GM12875 (cell line): Measurements from ENCODE around the gene SPATC1L.

Experiments
- H3K4me3 ChIP-seq: one replicate; pipeline ENCODE4 v1.5.1; 2011; ENCODE audit warnings: low read depth, low read length, control low read depth
- TF ChIP-seq, protein P1 (sequence below): IDR thresholded peaks from 2 replicates; pipeline ENCODE4 v1.5.1; 2011; ENCODE audit warnings: low read depth, mild to moderate bottlenecking, control low read depth, inconsistent platforms, low read length, moderate library complexity, borderline replicate concordance; ENCODE audit not compliant: insufficient read depth

Gene SPATC1L

DNA sequence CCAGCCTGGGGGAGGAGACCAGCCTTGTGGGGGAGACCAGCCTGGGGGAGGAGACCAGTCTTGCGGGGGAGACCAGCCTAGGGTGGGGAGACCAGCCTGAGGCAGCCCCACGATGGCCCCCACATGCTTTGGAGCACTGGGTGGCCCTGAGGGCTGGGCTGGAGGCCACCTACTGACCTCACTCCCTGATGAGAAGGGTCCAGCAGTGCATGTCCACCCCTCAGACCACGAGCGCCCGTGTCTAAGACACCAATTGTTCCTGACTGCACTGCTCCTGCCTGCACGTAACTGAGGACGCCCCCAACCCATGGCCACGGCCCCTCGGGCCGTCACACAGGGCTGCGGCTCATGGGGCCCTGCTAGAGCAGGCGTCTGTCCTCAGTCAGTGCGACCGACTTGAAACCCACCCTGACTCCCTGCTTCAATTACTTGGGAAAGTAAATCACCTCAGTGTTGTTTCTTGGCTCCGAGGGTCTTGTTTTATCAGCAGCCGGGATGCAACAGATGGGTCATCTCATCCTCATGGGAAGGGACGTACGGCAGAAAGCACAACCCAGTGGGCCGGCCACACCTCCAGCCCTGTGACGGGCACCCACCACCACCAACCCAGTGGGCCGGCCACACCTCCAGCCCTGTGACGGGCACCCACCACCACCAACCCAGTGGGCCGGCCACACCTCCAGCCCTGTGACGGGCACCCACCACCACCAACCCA is at the start of gene SPATC1L:
Gene SPATC1L, minus strand, starts transcription at position 550 of the 715 bp plus-strand sequence. CDS start 1,643 bp downstream, outside the sequence.
- TF ChIP-seq, protein P1, sequence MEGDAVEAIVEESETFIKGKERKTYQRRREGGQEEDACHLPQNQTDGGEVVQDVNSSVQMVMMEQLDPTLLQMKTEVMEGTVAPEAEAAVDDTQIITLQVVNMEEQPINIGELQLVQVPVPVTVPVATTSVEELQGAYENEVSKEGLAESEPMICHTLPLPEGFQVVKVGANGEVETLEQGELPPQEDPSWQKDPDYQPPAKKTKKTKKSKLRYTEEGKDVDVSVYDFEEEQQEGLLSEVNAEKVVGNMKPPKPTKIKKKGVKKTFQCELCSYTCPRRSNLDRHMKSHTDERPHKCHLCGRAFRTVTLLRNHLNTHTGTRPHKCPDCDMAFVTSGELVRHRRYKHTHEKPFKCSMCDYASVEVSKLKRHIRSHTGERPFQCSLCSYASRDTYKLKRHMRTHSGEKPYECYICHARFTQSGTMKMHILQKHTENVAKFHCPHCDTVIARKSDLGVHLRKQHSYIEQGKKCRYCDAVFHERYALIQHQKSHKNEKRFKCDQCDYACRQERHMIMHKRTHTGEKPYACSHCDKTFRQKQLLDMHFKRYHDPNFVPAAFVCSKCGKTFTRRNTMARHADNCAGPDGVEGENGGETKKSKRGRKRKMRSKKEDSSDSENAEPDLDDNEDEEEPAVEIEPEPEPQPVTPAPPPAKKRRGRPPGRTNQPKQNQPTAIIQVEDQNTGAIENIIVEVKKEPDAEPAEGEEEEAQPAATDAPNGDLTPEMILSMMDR, result no peak
- peak within 1 kb of the TSS; percentile 51 for H3K4me3 ChIP-seq

DNA sequence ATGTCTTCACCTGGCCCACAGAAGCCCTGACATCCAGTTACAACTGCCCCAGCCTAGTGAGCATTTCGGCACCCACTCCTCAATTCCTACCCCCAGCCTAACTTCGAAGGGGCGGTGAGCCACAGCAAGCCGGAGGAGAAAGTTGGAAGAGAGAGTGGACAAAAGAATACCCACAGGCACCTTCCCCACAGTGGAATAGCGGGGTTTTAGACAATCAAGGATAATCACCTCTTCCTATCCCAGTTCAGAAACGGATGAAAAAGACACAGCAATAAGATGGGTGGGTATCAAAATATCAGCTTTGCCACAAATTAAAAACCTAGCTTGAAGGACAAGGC is 45.6 kb upstream of the SPATC1L start:
- H3K4me3 ChIP-seq, result peak overlapping the region; percentile 87
- TF ChIP-seq, protein P1, result no peak

DNA sequence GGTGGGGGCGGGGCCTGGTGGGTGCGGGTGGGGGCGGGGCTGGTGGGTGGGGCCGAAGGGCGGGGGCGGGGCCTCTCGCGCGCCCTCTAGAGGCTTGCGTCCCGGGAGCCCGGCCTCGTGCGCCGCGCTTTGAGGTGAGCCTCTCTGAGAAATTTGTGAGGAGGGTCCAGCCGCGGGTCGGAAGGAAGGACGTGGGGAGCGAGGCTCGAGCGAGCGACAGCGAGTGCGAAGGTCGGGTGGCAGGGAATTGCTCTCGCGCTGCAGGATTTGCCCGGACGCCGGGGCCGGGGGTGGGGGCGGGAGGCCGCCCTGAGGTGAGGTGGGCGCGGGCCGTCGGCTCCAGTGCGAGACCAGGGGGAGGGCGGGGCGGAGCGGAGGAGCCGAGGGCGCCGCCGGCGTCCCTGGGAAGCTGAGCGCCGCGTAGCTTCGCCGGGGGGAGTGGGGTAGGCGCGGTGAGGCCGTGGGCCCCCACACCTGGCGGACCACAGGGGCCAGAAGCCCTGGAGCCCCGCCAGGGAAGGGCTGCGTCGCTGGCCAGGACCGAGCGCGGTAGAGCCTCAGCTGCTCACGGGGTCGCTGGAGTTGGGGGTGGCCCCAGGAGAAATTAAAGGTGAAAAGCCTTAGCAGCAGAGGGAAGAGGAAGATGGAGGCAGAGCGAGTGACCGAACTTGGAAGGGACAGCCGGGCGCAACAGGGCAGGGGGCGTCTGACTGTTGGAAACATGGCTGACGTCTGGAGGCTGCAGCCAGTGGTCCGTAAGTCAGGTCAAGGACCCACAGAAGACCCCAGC is 45.1 kb upstream of the SPATC1L start:
- TF ChIP-seq, protein P1, result peak; percentile 70

DNA sequence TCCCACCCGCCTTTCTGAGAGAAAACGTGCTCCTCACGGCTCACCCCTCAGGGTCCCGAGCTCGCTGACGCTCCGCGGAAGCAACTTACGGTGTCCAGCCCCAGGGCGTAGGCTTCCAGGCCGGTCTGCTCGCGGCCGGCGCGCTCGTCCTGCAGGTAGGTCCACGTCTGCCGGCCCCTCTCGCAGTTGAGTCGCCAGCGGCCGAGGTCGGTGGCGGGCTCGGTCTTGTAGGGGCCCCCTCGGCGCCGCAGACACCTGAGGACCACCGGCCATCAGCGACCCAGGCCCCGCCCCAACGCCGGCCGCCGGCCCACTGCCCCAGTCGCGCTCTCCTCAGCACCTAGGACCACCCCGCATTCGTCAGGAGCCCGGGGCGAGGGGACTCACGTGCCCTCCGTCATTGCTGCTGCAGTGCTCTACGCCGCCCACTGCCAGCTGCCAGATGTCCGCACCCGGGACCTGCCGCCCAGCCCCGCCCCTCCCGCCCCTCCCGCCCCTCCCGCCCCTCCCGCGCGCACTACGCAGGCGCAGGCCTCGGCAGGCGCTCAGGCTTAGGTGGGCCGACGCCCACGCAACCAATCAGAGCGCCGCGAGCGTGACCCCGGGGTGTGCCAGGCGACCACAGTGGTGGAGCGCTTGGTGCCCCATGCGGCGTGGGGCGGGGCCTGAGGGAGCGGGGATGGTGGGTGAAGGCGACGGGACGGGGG is 44.2 kb upstream of the SPATC1L start, which contains the start of gene LSS:
Gene LSS, minus strand, starts transcription at position 430 of the 707 bp plus-strand sequence. Its CDS starts 29 bp downstream, at position 401.
- TF ChIP-seq, protein P1, result 0 out of 2 replicates have a peak, but pooled peaks have one; percentile 0
- H3K4me3 ChIP-seq, result peak within 1 kb of the TSS; percentile 88

More for the DNA sequence above, 45.1 kb upstream of the SPATC1L start:
- peak overlapping the region; percentile 87 for H3K4me3 ChIP-seq

DNA sequence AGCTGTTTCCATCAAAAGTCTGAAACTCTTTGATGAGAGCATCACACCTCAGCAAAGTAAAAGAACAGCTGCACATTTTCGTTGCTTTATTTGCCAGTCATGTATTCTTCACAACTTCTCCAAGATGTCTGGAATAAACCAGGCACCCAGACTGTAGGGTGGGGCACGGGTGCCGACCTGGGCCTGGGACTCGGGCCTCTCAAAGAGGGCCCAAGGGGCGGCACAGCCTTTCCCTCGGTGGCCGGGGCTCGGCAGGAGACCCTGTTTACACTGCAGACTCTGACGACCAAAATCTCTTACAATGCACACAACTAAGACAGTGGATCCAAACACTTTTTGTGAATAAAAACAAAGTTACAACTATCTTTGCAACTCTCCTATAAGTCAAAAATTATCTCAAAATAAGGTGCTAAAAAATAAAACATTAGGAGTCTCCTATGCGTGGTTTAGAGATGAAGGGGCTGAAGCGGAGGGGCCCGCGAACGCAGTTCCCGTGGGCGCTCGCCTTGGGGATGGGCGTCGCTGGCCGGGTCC is 43.6 kb upstream of the SPATC1L start:
- TF ChIP-seq, protein P1, result no peak
- H3K4me3 ChIP-seq, result peak overlapping the region; percentile 88

DNA sequence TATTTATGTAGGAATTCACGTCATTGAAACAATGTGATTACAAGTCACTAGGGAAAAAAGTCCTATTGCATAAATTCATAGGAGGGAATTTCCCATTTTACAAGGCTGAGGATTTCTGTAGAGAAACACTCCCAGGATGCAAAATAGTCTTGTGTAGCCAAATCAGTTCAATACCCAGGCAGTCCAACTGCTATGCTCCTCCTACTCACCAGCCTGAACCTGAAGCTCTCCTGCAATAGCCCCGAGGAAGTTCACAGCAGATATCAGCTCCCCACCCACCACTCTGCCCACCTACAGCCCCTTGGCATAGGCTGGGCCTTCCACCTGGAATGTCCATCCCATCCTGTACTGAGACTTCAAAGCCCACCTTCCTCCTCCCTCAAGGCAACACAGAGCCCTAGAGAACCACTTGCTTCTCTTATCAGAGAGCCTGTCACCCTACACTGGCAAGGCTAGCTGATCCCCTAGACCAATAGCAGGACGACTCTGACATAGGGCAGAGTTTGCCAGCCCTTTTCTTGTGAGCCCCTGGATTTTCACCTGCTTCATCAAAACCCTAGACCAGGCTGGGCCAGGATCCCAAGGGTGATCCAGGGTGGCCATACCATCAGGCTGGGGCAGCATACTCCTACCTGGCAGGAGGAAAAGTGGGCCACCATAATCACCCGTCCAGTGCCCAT is 42.8 kb upstream of the SPATC1L start:
- H3K4me3 ChIP-seq, result peak overlapping the region; percentile 88
- TF ChIP-seq, protein P1, result no peak
